Natural killer cell (primary cell): ENCODE results near the gene GDPD4. TPM values are rescaled to one million over a fixed set of nuclear protein-coding genes. Genes with fewer than 3 reads are reported as not detected.
A peak's percentile ranks its signal among the peaks of the same experiment; 100 is the strongest.

Experiments
- ATAC-seq, 3 donors: fragments of 150-1000 bp in 2 of 3; fragments of 200-7000 bp in 1 of 3; cut with Tn5 transposase; 1 replicate in 1 of 3; 2 replicates in 2 of 3; pipeline ENCODE4 v1.10.0; 2021; ENCODE audit warnings: mild to moderate bottlenecking in 2 of 3, moderate library complexity in 2 of 3
- DNase-seq, 2 donors: peaks; one replicate each; pipeline versions ENCODE4 v3.0.0 to v3.0.0-alpha.2; 2013 to 2021; ENCODE audit warnings: mixed read lengths in 1 of 2
- H3K27ac ChIP-seq: one replicate; pipeline ENCODE4 v1.5.1; 2013; ENCODE audit warnings: mild to moderate bottlenecking, low read length
- H3K27me3 ChIP-seq: one replicate; pipeline ENCODE4 v1.6.1; 2013; ENCODE audit warnings: low read length; ENCODE audit not compliant: control insufficient read depth, insufficient read depth
- H3K36me3 ChIP-seq: one replicate; pipeline ENCODE4 v1.6.1; 2013; ENCODE audit warnings: low read length; ENCODE audit not compliant: control insufficient read depth, insufficient read depth
- H3K4me1 ChIP-seq: one replicate; pipeline ENCODE4 v1.6.1; 2013; ENCODE audit warnings: low read length; ENCODE audit not compliant: control insufficient read depth, insufficient read depth
- H3K4me3 ChIP-seq: one replicate; pipeline ENCODE4 v1.5.1; 2013; ENCODE audit warnings: low read length
- H3K9me3 ChIP-seq: one replicate; pipeline ENCODE4 v1.6.1; 2013; ENCODE audit warnings: low read length; ENCODE audit not compliant: control insufficient read depth, insufficient read depth
- H3K27ac Mint-ChIP-seq, 2 donors: one replicate each; pipeline ENCODE4 v1.8.0; 2022; ENCODE audit warnings: mild to moderate bottlenecking in 2 of 2, mixed read lengths in 2 of 2, moderate library complexity in 1 of 2
- H3K27me3 Mint-ChIP-seq, 2 donors: one replicate each; pipeline ENCODE4 v1.8.0; 2022; ENCODE audit warnings: low read depth in 2 of 2, mixed read lengths in 2 of 2
- H3K36me3 Mint-ChIP-seq: one replicate; pipeline ENCODE4 v1.8.0; 2022; ENCODE audit warnings: mixed read lengths
- H3K4me1 Mint-ChIP-seq, 2 donors: one replicate each; pipeline ENCODE4 v1.8.0; 2022; ENCODE audit warnings: mixed read lengths in 2 of 2
- H3K4me3 Mint-ChIP-seq: one replicate; pipeline ENCODE4 v1.8.0; 2022; ENCODE audit warnings: mild to moderate bottlenecking, moderate library complexity, mixed read lengths
- H3K9me3 Mint-ChIP-seq, 2 donors: one replicate each; pipeline ENCODE4 v1.8.0; 2022; ENCODE audit warnings: mixed read lengths in 2 of 2
- CTCF ChIP-seq: fragments of 200-600 bp; IDR thresholded peaks from one replicate; pipeline ENCODE4 v1.8.0; 2022; ENCODE audit warnings: antibody characterized with exemption
- WGBS: methylation state at CpG from one replicate; pipeline ENCODE4 v1.1.7; 2013; ENCODE audit warnings: missing lambda C conversion rate; ENCODE audit not compliant: insufficient coverage; 5-methylcytosine and 5-hydroxymethylcytosine counted together
- intact Hi-C: fragments of 100-400 bp; cut with micrococcal nuclease; formaldehyde crosslinking; loops from one replicate; pipeline ENCODE4 v1.14.2; 2022
- total RNA-seq, 4 donors: library from RNA; stranded (reverse); fragments of 120-200 nt in 1 of 4; gene quantifications; one replicate each; pipeline versions ENCODE4 v1.2.3 to v1.2.4, GENCODE V29; 2013 to 2022

GDPD4 gene
- total RNA-seq, 3 donors from 2014 or later (not counting 1 experiment from before 2014, with no cell fraction given): not detected

- Histone ChIP-seq H3K36me3 (no peaks in the 10 kb centered on the region), H3K4me1 (no peaks in the 10 kb centered on the region), H3K9me3 (no peaks in the 10 kb centered on the region), H3K27ac (no peak overlapping the region), H3K4me3 (no peak overlapping the region), H3K27me3 (no peaks in the 10 kb centered on the region)
- intact Hi-C loops: no loop called here
- WGBS: 93% methylated on average over 23 of the region's 23 CpGs
- H3K27me3 Mint-ChIP-seq: no peaks in the 10 kb centered on the region
- no peak overlapping the region for H3K4me3 Mint-ChIP-seq
- no peak for ATAC-seq
- H3K36me3 Mint-ChIP-seq: no peaks in the 10 kb centered on the region
- no peaks in the 10 kb centered on the region for H3K4me1 Mint-ChIP-seq
- TF ChIP-seq CTCF: no peak
- H3K27ac Mint-ChIP-seq: no peak overlapping the region
- H3K9me3 Mint-ChIP-seq: no peaks in the 10 kb centered on the region
- no peak for DNase-seq
Measured at GRCh38 chr11:77201991-77202841, 99.3 kb downstream of the GDPD4 start.

GRCh38 chr11:77201370-77201769 lies 100.1 kb downstream of the GDPD4 start:
- Mint-ChIP-seq H3K27ac (no peak overlapping the region), H3K9me3 (no peaks in the 10 kb centered on the region), H3K4me3 (no peak overlapping the region), H3K36me3 (no peaks in the 10 kb centered on the region), H3K4me1 (no peaks in the 10 kb centered on the region), H3K27me3 (no peaks in the 10 kb centered on the region)
- TF ChIP-seq CTCF: no peak
- 81% methylated on average over 11 of the region's 11 CpGs for WGBS
- Histone ChIP-seq H3K4me3 (no peak overlapping the region), H3K9me3 (no peaks in the 10 kb centered on the region), H3K36me3 (no peaks in the 10 kb centered on the region), H3K4me1 (no peaks in the 10 kb centered on the region), H3K27me3 (no peaks in the 10 kb centered on the region), H3K27ac (no peak overlapping the region)
- intact Hi-C loops: no loop called here
- ATAC-seq (peak in 1 of 3 donors; percentile 18), DNase-seq (no peak)

GRCh38 chr11:77200351-77201268 lies 100.9 kb downstream of the GDPD4 start:
- Mint-ChIP-seq H3K9me3 (no peaks in the 10 kb centered on the region), H3K36me3 (no peaks in the 10 kb centered on the region), H3K4me1 (no peaks in the 10 kb centered on the region), H3K27me3 (no peaks in the 10 kb centered on the region), H3K27ac (no peak overlapping the region), H3K4me3 (no peak overlapping the region)
- intact Hi-C loops: no loop called here
- no peak for DNase-seq
- Histone ChIP-seq H3K4me3 (no peak overlapping the region), H3K27ac (no peak overlapping the region), H3K27me3 (no peaks in the 10 kb centered on the region), H3K9me3 (no peaks in the 10 kb centered on the region), H3K4me1 (no peaks in the 10 kb centered on the region), H3K36me3 (no peaks in the 10 kb centered on the region)
- 73% methylated on average over 12 of the region's 12 CpGs for WGBS
- no peak for ATAC-seq
- no peak for TF ChIP-seq CTCF
